ENCODE data around the gene COG8.

DNA sequence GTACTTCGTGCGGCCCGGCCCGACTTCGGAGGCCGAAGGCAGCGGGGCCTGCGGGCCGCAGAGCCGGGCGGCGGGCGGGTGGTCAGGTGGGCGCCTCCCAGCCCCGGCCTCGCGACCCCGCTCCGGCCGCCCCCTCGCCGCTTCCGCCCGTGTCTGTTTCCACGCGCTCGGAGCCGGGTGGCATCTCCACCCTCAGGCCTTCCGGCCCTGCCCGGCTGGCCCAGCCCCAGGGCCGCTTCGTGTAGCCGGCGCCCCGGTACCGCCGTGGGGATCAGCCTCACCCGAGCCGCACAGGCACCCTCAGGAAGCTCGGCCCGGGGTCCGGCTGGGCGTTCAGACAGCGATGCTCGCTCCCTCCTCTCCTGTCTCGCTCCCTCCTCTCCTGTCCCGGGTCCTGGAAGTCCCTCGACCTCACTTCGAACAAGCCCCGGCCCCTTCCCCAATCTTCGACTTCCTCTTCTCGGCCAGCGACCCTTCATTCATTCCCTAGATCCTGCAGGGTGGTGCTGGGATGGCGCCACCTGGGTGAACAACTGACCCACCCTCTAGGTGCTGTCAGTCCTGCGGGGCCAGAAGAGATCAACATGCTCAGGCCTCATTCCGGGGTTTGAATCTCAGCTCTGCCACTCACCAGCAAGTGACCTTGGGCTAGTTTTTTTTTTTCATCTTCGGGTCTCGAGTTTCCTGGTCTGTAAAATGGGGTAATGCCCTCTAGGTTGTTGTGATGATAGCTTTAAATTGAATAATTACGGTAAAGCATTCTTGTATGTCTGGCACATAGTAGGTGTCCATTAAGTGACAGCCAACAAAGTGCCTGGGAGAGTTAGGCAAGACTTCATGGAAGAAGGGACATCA, 27.6 kb downstream of the COG8 start:
- no peak for TF ChIP-seq POLR2AphosphoS5 (IDR thresholded peaks at IDR 0.05; ENCODE audit: low read depth, low read length)
- TF ChIP-seq FOXP2 (optimal IDR thresholded peaks at IDR 0.05; ENCODE audit: borderline replicate concordance, extremely low read depth, extremely low read length, insufficient read depth): no peak
